Hepatocyte (in vitro differentiated cells): Measurements from ENCODE around the gene ZFHX3. TPM values are rescaled to one million over a fixed set of nuclear protein-coding genes. Genes with fewer than 3 reads are reported as not detected.

Experiments
- DNase-seq: peaks from one replicate; pipeline ENCODE4 v3.0.0-alpha.2; 2016; ENCODE audit warnings: low spot score
- H2AFZ ChIP-seq: fragments of 200-600 bp; sonication (generic); 2 replicates; pipeline ENCODE4 v1.6.0; 2016; ENCODE audit warnings: antibody characterized with exemption, mild to moderate bottlenecking
- H3K27ac ChIP-seq: fragments of 200-600 bp; sonication (generic); 2 replicates; pipeline ENCODE4 v1.5.1; 2016; ENCODE audit warnings: mild to moderate bottlenecking
- H3K27me3 ChIP-seq: fragments of 200-600 bp; sonication (generic); 2 replicates; pipeline ENCODE4 v1.6.1; 2016
- H3K36me3 ChIP-seq: fragments of 200-600 bp; sonication (generic); replicated peaks from 2 replicates; pipeline ENCODE4 v1.5.1; 2016; ENCODE audit warnings: low read depth; ENCODE audit not compliant: insufficient read depth
- H3K4me1 ChIP-seq: fragments of 200-600 bp; sonication (generic); 2 replicates; pipeline ENCODE4 v1.5.1; 2016; ENCODE audit warnings: mild to moderate bottlenecking, moderate library complexity; ENCODE audit not compliant: insufficient read depth
- H3K4me2 ChIP-seq: fragments of 200-600 bp; sonication (generic); 2 replicates; pipeline ENCODE4 v1.6.0; 2016
- H3K4me3 ChIP-seq: fragments of 200-600 bp; sonication (generic); 2 replicates; pipeline ENCODE4 v1.5.1; 2016; ENCODE audit warnings: mild to moderate bottlenecking
- H3K79me2 ChIP-seq: fragments of 200-600 bp; sonication (generic); 2 replicates; pipeline ENCODE4 v1.6.0; 2017; ENCODE audit warnings: mild to moderate bottlenecking
- H3K9me2 ChIP-seq: fragments of 200-600 bp; sonication (generic); replicated peaks from 2 replicates; pipeline ENCODE4 v1.6.0; 2017; ENCODE audit warnings: mild to moderate bottlenecking; ENCODE audit not compliant: insufficient read depth
- H3K9me3 ChIP-seq: fragments of 200-600 bp; sonication (generic); 2 replicates; pipeline ENCODE4 v1.5.1; 2016; ENCODE audit warnings: low read depth, mild to moderate bottlenecking
- H4K20me1 ChIP-seq: fragments of 200-600 bp; sonication (generic); 2 replicates; pipeline ENCODE4 v1.6.0; 2016; ENCODE audit warnings: mild to moderate bottlenecking; ENCODE audit not compliant: insufficient read depth, poor library complexity, severe bottlenecking
- EZH2 ChIP-seq: fragments of 200-600 bp; sonication (generic); IDR thresholded peaks from 2 replicates; pipeline ENCODE4 v1.6.1; 2016; ENCODE audit warnings: antibody characterized with exemption, mild to moderate bottlenecking, borderline replicate concordance
- EZH2phosphoT487 ChIP-seq: fragments of 200-600 bp; sonication (generic); IDR thresholded peaks from one replicate; pipeline ENCODE4 v1.6.1; 2018; ENCODE audit warnings: antibody characterized with exemption, mild to moderate bottlenecking, low read depth, moderate library complexity; ENCODE audit not compliant: unreplicated experiment, severe bottlenecking
- WGBS: methylation state at CpG from one replicate; pipeline ENCODE4 v1.1.6; 2016; ENCODE audit warnings: low lambda C conversion rate; ENCODE audit errors: missing lambda C conversion rate; 5-methylcytosine and 5-hydroxymethylcytosine counted together
- polyA plus RNA-seq: library from polyadenylated mRNA; unstranded; fragments of >200 nt; fragmentation: Nextera tagmentation; extraction: Ambion mirVana; gene quantifications from 2 replicates; pipeline ENCODE4 v1.2.1, GENCODE V29; 2016
- total RNA-seq: library from RNA; depleted of rRNA; stranded (reverse); fragments of >200 nt; gene quantifications from 2 replicates; pipeline ENCODE4 v1.2.3, GENCODE V29; 2014
- TF ChIP-seq, protein P1 (sequence below): fragments of 200-600 bp; sonication (generic); IDR thresholded peaks from 2 replicates; pipeline ENCODE4 v1.5.1; 2016; ENCODE audit warnings: antibody characterized with exemption, mild to moderate bottlenecking; ENCODE audit not compliant: poor library complexity

The ZFHX3 gene
- total and polyA plus RNA-seq, 2 experiments from 2014 or later: 6.4 to 11.6 TPM

DNA sequence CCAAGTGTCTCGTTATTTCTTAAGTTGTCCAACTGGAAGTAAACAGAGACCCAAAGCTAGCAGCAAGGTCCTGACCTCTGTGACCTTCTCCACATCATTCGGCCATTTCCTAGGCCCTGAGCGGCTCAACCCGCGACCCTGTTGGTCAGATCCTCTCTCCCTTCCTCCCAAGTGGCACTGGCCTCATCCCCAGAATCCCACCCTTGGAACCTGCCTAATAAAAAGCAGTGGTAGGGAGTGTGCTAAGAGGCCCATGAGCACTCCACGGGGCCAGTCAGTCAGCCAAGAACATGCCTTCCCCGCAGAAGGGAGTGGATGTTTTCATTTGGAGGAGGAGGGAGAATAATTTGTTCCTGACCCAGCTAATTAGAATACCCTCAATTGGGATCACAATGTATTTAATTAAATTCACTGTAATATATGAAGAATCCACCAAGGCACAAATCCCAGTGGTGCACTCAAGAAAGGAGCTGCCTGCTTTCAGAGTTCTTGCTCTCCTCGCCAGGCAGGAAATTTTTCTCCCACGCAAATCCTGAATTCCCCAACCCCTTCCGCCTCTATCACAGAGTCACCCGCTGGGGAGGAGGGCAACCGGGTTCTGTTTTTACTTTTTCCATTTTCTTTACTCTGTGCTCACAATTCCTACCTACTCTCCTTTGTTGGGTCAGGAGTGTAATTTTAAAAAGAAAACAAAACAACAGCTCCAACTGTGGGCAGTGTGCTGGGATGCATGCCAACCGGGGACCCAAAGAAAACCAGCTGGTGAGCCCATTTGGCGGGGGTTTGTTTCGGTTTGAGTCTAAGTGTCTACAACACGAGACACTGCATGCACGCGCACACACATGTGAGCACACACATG is 153.4 kb downstream of the ZFHX3 start:
- no peak overlapping the region for H2AFZ ChIP-seq
- H3K4me2 ChIP-seq: no peak overlapping the region
- H3K9me3 ChIP-seq: no peaks in the 10 kb centered on the region
- peaks cover 65% of the 10 kb centered on the region for H3K79me2 ChIP-seq
- no peaks in the 10 kb centered on the region for H3K36me3 ChIP-seq
- WGBS: 93% methylated on average over 18 of the region's 18 CpGs
- TF ChIP-seq EZH2phosphoT487 (no peak), EZH2 (no peak)
- TF ChIP-seq, protein P1, sequence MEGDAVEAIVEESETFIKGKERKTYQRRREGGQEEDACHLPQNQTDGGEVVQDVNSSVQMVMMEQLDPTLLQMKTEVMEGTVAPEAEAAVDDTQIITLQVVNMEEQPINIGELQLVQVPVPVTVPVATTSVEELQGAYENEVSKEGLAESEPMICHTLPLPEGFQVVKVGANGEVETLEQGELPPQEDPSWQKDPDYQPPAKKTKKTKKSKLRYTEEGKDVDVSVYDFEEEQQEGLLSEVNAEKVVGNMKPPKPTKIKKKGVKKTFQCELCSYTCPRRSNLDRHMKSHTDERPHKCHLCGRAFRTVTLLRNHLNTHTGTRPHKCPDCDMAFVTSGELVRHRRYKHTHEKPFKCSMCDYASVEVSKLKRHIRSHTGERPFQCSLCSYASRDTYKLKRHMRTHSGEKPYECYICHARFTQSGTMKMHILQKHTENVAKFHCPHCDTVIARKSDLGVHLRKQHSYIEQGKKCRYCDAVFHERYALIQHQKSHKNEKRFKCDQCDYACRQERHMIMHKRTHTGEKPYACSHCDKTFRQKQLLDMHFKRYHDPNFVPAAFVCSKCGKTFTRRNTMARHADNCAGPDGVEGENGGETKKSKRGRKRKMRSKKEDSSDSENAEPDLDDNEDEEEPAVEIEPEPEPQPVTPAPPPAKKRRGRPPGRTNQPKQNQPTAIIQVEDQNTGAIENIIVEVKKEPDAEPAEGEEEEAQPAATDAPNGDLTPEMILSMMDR: no peak
- H3K27me3 ChIP-seq: no peaks in the 10 kb centered on the region
- no peak overlapping the region for H3K27ac ChIP-seq
- no peak for DNase-seq
- H3K4me3 ChIP-seq: no peak overlapping the region
- H3K4me1 ChIP-seq: no peaks in the 10 kb centered on the region
- H4K20me1 ChIP-seq: no peaks in the 10 kb centered on the region
- no peaks in the 10 kb centered on the region for H3K9me2 ChIP-seq

DNA sequence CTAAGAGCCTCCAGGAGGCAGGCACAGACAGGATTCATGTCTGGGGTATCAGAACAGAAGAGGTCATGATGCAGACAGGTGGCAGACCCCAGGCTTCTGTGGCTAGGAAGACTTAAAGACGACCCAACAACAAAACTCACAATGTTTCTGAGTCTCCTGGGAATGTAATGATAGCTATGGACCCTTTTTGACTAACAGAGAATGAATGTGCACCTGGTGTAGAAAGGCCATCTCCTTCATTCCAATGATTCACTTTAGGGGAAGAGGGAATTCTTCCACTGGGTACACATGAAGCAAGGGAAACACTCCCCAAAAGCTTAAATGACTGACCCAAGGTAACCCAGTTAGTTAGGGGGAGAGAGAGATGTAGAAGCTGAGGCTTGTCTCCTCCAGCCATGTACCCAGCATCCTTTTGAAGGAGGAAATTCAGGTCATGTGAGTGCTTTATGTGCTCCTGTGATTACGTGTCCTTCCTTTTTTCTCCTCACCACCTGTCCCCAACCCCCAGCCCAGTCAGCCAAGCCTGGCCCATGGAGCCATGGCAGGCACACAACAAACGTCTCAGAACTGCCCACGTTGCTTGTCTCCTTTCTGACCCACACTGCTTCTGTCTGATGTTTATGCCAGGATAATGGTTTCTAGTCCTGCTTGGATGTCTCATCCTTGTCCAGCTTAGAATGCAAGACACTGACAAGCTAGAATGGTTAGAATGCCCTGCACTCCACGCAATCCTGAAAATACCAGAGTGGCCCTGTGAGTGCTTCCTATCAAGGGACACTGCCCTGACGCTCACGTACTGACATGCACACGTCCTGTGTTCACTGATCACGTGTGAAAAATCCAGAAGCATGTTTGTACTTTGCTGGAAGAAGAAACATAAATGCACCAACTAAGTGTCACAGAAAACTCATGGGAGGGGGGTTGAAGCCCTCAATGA is 156.4 kb downstream of the ZFHX3 start:
- 83% methylated on average over 9 of the region's 9 CpGs for WGBS
- Histone ChIP-seq H3K36me3 (no peaks in the 10 kb centered on the region), H3K79me2 (peaks cover 48% of the 10 kb centered on the region), H3K4me2 (no peak overlapping the region), H3K4me1 (no peaks in the 10 kb centered on the region), H3K27ac (no peak overlapping the region), H3K4me3 (no peak overlapping the region), H4K20me1 (no peaks in the 10 kb centered on the region), H3K9me2 (no peaks in the 10 kb centered on the region), H3K27me3 (no peaks in the 10 kb centered on the region), H3K9me3 (no peaks in the 10 kb centered on the region), H2AFZ (no peak overlapping the region)
- no peak for DNase-seq
- TF ChIP-seq, protein P1: no peak
- TF ChIP-seq EZH2 (no peak), EZH2phosphoT487 (no peak)

DNA sequence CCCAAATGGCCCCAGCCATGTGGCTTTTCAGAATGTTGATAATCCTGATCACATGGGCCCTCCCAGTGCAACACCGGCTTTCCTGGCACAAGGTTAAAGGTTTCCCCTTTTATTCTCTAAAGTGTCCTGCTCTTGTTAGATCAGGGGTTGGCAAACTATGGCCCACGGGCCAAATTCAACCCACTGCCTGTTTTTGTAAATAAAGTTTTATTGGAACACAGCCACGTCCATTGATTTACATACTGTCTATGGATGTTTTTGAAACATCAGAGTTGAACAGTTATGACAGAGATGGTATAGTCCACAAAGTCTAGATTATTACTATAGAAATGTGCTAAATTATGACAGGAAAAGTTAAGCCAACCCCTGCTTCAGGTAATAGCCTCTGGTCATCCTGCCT is 157.3 kb downstream of the ZFHX3 start:
- H3K27me3 ChIP-seq: no peaks in the 10 kb centered on the region
- no peaks in the 10 kb centered on the region for H3K9me2 ChIP-seq
- no peaks in the 10 kb centered on the region for H3K36me3 ChIP-seq
- no peaks in the 10 kb centered on the region for H3K4me1 ChIP-seq
- no peak overlapping the region for H3K4me3 ChIP-seq
- WGBS: 90% methylated on average over 3 of the region's 3 CpGs
- H3K27ac ChIP-seq: no peak overlapping the region
- no peaks in the 10 kb centered on the region for H3K9me3 ChIP-seq
- no peak overlapping the region for H2AFZ ChIP-seq
- TF ChIP-seq EZH2phosphoT487: no peak
- TF ChIP-seq EZH2: no peak
- TF ChIP-seq, protein P1: no peak
- H3K79me2 ChIP-seq: peaks cover 39% of the 10 kb centered on the region
- H3K4me2 ChIP-seq: no peak overlapping the region
- DNase-seq: no peak
- no peaks in the 10 kb centered on the region for H4K20me1 ChIP-seq
